PFSK-1 (cell line): ENCODE data around the gene CAPN14.

Source experiments
- FOXP2 ChIP-seq: optimal IDR thresholded peaks from 2 replicates; pipeline ENCODE3; 2011; ENCODE audit warnings: borderline replicate concordance, control low read depth, inconsistent platforms; ENCODE audit not compliant: insufficient read depth; ENCODE audit errors: extremely low read length, extremely low read depth
- POLR2AphosphoS5 ChIP-seq: IDR thresholded peaks from 2 replicates; pipeline ENCODE4 v1.6.1; 2012; ENCODE audit warnings: low read depth, mild to moderate bottlenecking, control low read depth, low read length, moderate library complexity
- REST ChIP-seq, 2 experiments: IDR thresholded peaks; 2 replicates each; pipeline versions ENCODE4 v1.6.1 to v1.8.0; 2011 to 2012; ENCODE audit warnings: low read depth in 2 of 2, low read length in 2 of 2, control low read depth in 1 of 2, inconsistent platforms in 1 of 2, mild to moderate bottlenecking in 1 of 2, moderate library complexity in 1 of 2; ENCODE audit not compliant: insufficient read depth in 1 of 2
- SIN3A ChIP-seq: IDR thresholded peaks from 2 replicates; pipeline ENCODE4 v1.6.1; 2012; ENCODE audit warnings: mild to moderate bottlenecking, low read length, moderate library complexity, borderline replicate concordance; ENCODE audit not compliant: insufficient read depth
- TAF1 ChIP-seq: IDR thresholded peaks from 2 replicates; pipeline ENCODE4 v1.6.1; 2012; ENCODE audit warnings: low read length, control low read depth, borderline replicate concordance; ENCODE audit not compliant: insufficient read depth

Gene CAPN14

GRCh38 chr2:31259075-31259474, 41.8 kb upstream of the CAPN14 start:
- no peak for TF ChIP-seq FOXP2
- TF ChIP-seq REST (IDR thresholded peaks at IDR 0.05; ENCODE audit: insufficient read depth in 1 of 2, low read depth in 2 of 2, low read length in 2 of 2): no peak
- TF ChIP-seq SIN3A: no peak
- no peak for TF ChIP-seq TAF1
- no peak for TF ChIP-seq POLR2AphosphoS5

GRCh38 chr2:31258351-31258750, 41.0 kb upstream of the CAPN14 start:
- TF ChIP-seq POLR2AphosphoS5: no peak
- TF ChIP-seq REST (IDR thresholded peaks at IDR 0.05; ENCODE audit: insufficient read depth in 1 of 2, low read depth in 2 of 2, low read length in 2 of 2): no peak
- no peak for TF ChIP-seq TAF1
- no peak for TF ChIP-seq SIN3A
- TF ChIP-seq FOXP2: no peak

GRCh38 chr2:31256611-31257382, 39.5 kb upstream of the CAPN14 start:
- TF ChIP-seq REST (IDR thresholded peaks at IDR 0.05; ENCODE audit: insufficient read depth in 1 of 2, low read depth in 2 of 2, low read length in 2 of 2) (no peak), TAF1 (no peak), POLR2AphosphoS5 (no peak), FOXP2 (no peak), SIN3A (no peak)

GRCh38 chr2:31255911-31256571, 38.7 kb upstream of the CAPN14 start:
- TF ChIP-seq POLR2AphosphoS5 (no peak), FOXP2 (no peak), TAF1 (no peak), REST (IDR thresholded peaks at IDR 0.05; ENCODE audit: insufficient read depth in 1 of 2, low read depth in 2 of 2, low read length in 2 of 2) (no peak), SIN3A (no peak)
